ENCODE results near the gene SLC1A4. TPM values are rescaled to one million over a fixed set of nuclear protein-coding genes. Genes with fewer than 3 reads are reported as not detected.

Gene SLC1A4
- total RNA-seq, 4 donors from 2014 or later: 5.9 to 18.7 (median 9.1) TPM

- Histone ChIP-seq H3K36me3 (no peaks in the 10 kb centered on the region), H3K27ac (no peak overlapping the region), H3K27me3 (no peaks in the 10 kb centered on the region), H3K4me3 (no peak overlapping the region), H3K4me1 (peaks cover 0 to 5% (median 2%) of the 10 kb centered on the region in 4 donors), H3K9me3 (no peaks in the 10 kb centered on the region)
- 37 to 68% methylated on average over 3 to 4 of the region's 4 CpGs for WGBS, 2 donors (ENCODE audit: low coverage in 1 of 2)
- intact Hi-C loops (cut with DNase I; ENCODE audit: low total_unique reads): no loop called here
- no peak for TF ChIP-seq POLR2A (IDR thresholded peaks at IDR 0.05)
- in situ Hi-C loops (cut with MboI; ENCODE audit: low pct_ligation_motif_present in 1 of 4, low pct_unique_long_range_greater_than_20kb in 1 of 4, low sequenced_read_pairs in 3 of 4): no loop called here
- no peak for DNase-seq
Measured at GRCh38 chr2:64975232-64975821, 13.9 kb upstream of the SLC1A4 start.

- H3K27me3 ChIP-seq: no peaks in the 10 kb centered on the region
- DNase-seq: no peak
- in situ Hi-C loops (cut with MboI; ENCODE audit: low pct_ligation_motif_present in 1 of 4, low pct_unique_long_range_greater_than_20kb in 1 of 4, low sequenced_read_pairs in 3 of 4): no loop called here
- no peaks in the 10 kb centered on the region for H3K9me3 ChIP-seq
- TF ChIP-seq POLR2A (IDR thresholded peaks at IDR 0.05): no peak
- no peak for TF ChIP-seq EP300 (IDR thresholded peaks at IDR 0.05; ENCODE audit: low read depth)
- TF ChIP-seq POLR2AphosphoS5 (IDR thresholded peaks at IDR 0.05): no peak
- TF ChIP-seq, protein P1, sequence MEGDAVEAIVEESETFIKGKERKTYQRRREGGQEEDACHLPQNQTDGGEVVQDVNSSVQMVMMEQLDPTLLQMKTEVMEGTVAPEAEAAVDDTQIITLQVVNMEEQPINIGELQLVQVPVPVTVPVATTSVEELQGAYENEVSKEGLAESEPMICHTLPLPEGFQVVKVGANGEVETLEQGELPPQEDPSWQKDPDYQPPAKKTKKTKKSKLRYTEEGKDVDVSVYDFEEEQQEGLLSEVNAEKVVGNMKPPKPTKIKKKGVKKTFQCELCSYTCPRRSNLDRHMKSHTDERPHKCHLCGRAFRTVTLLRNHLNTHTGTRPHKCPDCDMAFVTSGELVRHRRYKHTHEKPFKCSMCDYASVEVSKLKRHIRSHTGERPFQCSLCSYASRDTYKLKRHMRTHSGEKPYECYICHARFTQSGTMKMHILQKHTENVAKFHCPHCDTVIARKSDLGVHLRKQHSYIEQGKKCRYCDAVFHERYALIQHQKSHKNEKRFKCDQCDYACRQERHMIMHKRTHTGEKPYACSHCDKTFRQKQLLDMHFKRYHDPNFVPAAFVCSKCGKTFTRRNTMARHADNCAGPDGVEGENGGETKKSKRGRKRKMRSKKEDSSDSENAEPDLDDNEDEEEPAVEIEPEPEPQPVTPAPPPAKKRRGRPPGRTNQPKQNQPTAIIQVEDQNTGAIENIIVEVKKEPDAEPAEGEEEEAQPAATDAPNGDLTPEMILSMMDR (IDR thresholded peaks at IDR 0.05): no peak
- 87% methylated on average over 1 of the region's 1 CpG; no CpG with 5 or more reads in 1 of the 2 donors for WGBS, 2 donors (ENCODE audit: low coverage in 1 of 2)
- H3K36me3 ChIP-seq: no peaks in the 10 kb centered on the region
- intact Hi-C loops (cut with DNase I; ENCODE audit: low total_unique reads): no loop called here
- no peak overlapping the region for H3K27ac ChIP-seq
- H3K4me1 ChIP-seq: peaks cover 0 to 5% (median 2%) of the 10 kb centered on the region in 4 donors
- no peak overlapping the region for H3K4me3 ChIP-seq
Measured at GRCh38 chr2:64976276-64976675, 12.9 kb upstream of the SLC1A4 start.

- intact Hi-C loops (cut with DNase I; ENCODE audit: low total_unique reads): no loop called here
- no peaks in the 10 kb centered on the region for H3K27me3 ChIP-seq
- TF ChIP-seq, protein P1 (IDR thresholded peaks at IDR 0.05): peak in 2 of 5 experiments; percentile 7 to 11
- no peak for TF ChIP-seq POLR2A (IDR thresholded peaks at IDR 0.05)
- no peak overlapping the region for H3K27ac ChIP-seq
- 89 to 91% methylated on average over 4 of the region's 4 CpGs for WGBS, 2 donors (ENCODE audit: low coverage in 1 of 2)
- no peak for DNase-seq
- H3K9me3 ChIP-seq: no peaks in the 10 kb centered on the region
- no peak overlapping the region for H3K4me3 ChIP-seq
- H3K36me3 ChIP-seq: no peaks in the 10 kb centered on the region
- H3K4me1 ChIP-seq: peaks cover 0 to 5% (median 2%) of the 10 kb centered on the region in 4 donors
- in situ Hi-C loops (cut with MboI; ENCODE audit: low pct_ligation_motif_present in 1 of 4, low pct_unique_long_range_greater_than_20kb in 1 of 4, low sequenced_read_pairs in 3 of 4): no loop called here
Measured at GRCh38 chr2:64978514-64979268, 10.5 kb upstream of the SLC1A4 start.

DNA sequence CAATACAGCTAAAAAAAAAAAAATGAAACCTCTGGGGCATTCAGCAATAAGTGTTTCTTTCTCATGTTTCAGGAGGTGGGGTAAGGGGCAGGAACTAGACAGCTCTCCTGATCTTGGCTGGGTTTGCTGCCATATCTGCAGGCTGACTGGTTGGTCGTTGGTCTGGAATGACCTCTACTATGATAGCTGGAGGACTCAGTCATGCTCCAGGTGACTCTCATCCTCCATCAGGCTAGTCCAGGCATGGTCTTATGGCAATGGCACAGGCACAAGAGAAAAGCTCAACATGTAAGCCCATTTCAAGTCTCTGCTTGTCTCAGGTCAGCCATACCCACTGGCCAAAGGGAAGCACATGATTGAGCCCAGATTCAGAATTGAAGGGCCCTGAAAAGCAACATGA lies 9.5 kb upstream of the SLC1A4 start:
- H3K27me3 ChIP-seq: no peaks in the 10 kb centered on the region
- in situ Hi-C loops (cut with MboI; ENCODE audit: low pct_ligation_motif_present in 1 of 4, low pct_unique_long_range_greater_than_20kb in 1 of 4, low sequenced_read_pairs in 3 of 4) (no loop called here), intact Hi-C loops (cut with DNase I; ENCODE audit: low total_unique reads) (no loop called here)
- no peak overlapping the region for H3K27ac ChIP-seq
- no peak overlapping the region for H3K4me3 ChIP-seq
- H3K9me3 ChIP-seq: no peaks in the 10 kb centered on the region
- TF ChIP-seq POLR2A (IDR thresholded peaks at IDR 0.05) (no peak), POLR2AphosphoS5 (IDR thresholded peaks at IDR 0.05) (no peak), EP300 (IDR thresholded peaks at IDR 0.05; ENCODE audit: low read depth) (no peak)
- TF ChIP-seq, protein P1 (IDR thresholded peaks at IDR 0.05): no peak
- DNase-seq: no peak
- H3K4me1 ChIP-seq: peaks cover 0 to 4% (median 2%) of the 10 kb centered on the region in 4 donors
- 57% methylated on average over 1 of the region's 1 CpG; no CpG with 5 or more reads in 1 of the 2 donors for WGBS, 2 donors (ENCODE audit: low coverage in 1 of 2)
- no peaks in the 10 kb centered on the region for H3K36me3 ChIP-seq

Data from transverse colon (tissue), 4 donors.